ENCODE data around the gene PTPRA.
"Not testable (repeated sequence)": the region's sequence is repeated elsewhere in the genome, so short reads cannot be mapped to it uniquely, and the experiment has no call there.

PTPRA gene

GRCh38 chr20:3073251-3073643 lies 200.0 kb downstream of the PTPRA start:
- DNase-seq; H2BK120ac ChIP-seq (ENCODE audit: insufficient read depth, low read length, poor library complexity): not testable (repeated sequence)
- no CpG with 5 or more reads among the region's 8 CpGs for WGBS (ENCODE audit: extremely low coverage, insufficient coverage, insufficient read length)

GRCh38 chr20:3074812-3075211 lies 201.5 kb downstream of the PTPRA start:
- Histone ChIP-seq H3K4ac (ENCODE audit: low read depth, low read length) (no peak overlapping the region), H3K79me1 (ENCODE audit: low read length) (no peaks in the 10 kb centered on the region), H3K4me1 (ENCODE audit: control insufficient read depth in 1 of 2, insufficient read depth in 2 of 2, low read length in 2 of 2) (peaks cover 0 to 3% of the 10 kb centered on the region in 2 experiments), H2AFZ (ENCODE audit: insufficient read depth, low read length, poor library complexity) (no peak overlapping the region), H3K4me3 (ENCODE audit: low read depth, low read length) (no peak overlapping the region), H4K8ac (ENCODE audit: low read depth, low read length) (no peak overlapping the region), H4K12ac (ENCODE audit: low read depth, low read length) (no peak overlapping the region), H2BK5ac (ENCODE audit: low read depth, low read length, poor library complexity) (no peak overlapping the region), H3K27me3 (ENCODE audit: insufficient read depth, low read length) (peaks cover 19% of the 10 kb centered on the region), H3K36me3 (ENCODE audit: control insufficient read depth in 1 of 2, insufficient read depth in 2 of 2, low read length in 2 of 2) (no peaks in the 10 kb centered on the region), H3K4me2 (ENCODE audit: low read length) (no peak overlapping the region), H3K23ac (ENCODE audit: low read length) (no peak overlapping the region), H2BK120ac (ENCODE audit: insufficient read depth, low read length, poor library complexity) (no peak overlapping the region), H3K79me2 (ENCODE audit: control insufficient read depth, insufficient read depth, low read length, poor library complexity) (no peaks in the 10 kb centered on the region), H2AK5ac (ENCODE audit: low read length) (no peak overlapping the region), H4K91ac (ENCODE audit: low read depth, low read length) (no peak overlapping the region), H3K9me3 (ENCODE audit: insufficient read depth, low read depth, low read length) (peaks cover 8% of the 10 kb centered on the region), H3K27ac (ENCODE audit: low read depth, low read length) (no peak overlapping the region), H3K14ac (ENCODE audit: low read length) (no peak overlapping the region), H3K18ac (ENCODE audit: low read length) (no peak overlapping the region), H3K9ac (ENCODE audit: low read length) (no peak overlapping the region), H2BK12ac (ENCODE audit: low read length) (no peak overlapping the region)
- no CpG with 5 or more reads among the region's 6 CpGs for WGBS (ENCODE audit: extremely low coverage, insufficient coverage, insufficient read length)
- DNase-seq: no peak

More at GRCh38 chr20:3073251-3073643, 200.0 kb downstream of the PTPRA start:
- peaks cover 19% of the 10 kb centered on the region for H3K27me3 ChIP-seq (ENCODE audit: insufficient read depth, low read length)
- not testable (repeated sequence) for H3K23ac ChIP-seq (ENCODE audit: low read length); H3K4me1 ChIP-seq (ENCODE audit: control insufficient read depth in 1 of 2, insufficient read depth in 2 of 2, low read length in 2 of 2); H2AK5ac ChIP-seq (ENCODE audit: low read length); H3K14ac ChIP-seq (ENCODE audit: low read length); H3K9ac ChIP-seq (ENCODE audit: low read length); H4K8ac ChIP-seq (ENCODE audit: low read depth, low read length); H3K27ac ChIP-seq (ENCODE audit: low read depth, low read length); H4K12ac ChIP-seq (ENCODE audit: low read depth, low read length); H3K9me3 ChIP-seq (ENCODE audit: insufficient read depth, low read depth, low read length); H4K91ac ChIP-seq (ENCODE audit: low read depth, low read length); H3K79me1 ChIP-seq (ENCODE audit: low read length); H2AFZ ChIP-seq (ENCODE audit: insufficient read depth, low read length, poor library complexity); H3K79me2 ChIP-seq (ENCODE audit: control insufficient read depth, insufficient read depth, low read length, poor library complexity); H3K18ac ChIP-seq (ENCODE audit: low read length); H3K4me3 ChIP-seq (ENCODE audit: low read depth, low read length); H3K4me2 ChIP-seq (ENCODE audit: low read length); H2BK12ac ChIP-seq (ENCODE audit: low read length); H2BK5ac ChIP-seq (ENCODE audit: low read depth, low read length, poor library complexity); H3K4ac ChIP-seq (ENCODE audit: low read depth, low read length); H3K36me3 ChIP-seq (ENCODE audit: control insufficient read depth in 1 of 2, insufficient read depth in 2 of 2, low read length in 2 of 2)

GRCh38 chr20:3075315-3075714 lies 202.0 kb downstream of the PTPRA start:
- not testable (repeated sequence) for H3K4me3 ChIP-seq (ENCODE audit: low read depth, low read length); H4K8ac ChIP-seq (ENCODE audit: low read depth, low read length); H3K4me1 ChIP-seq (ENCODE audit: control insufficient read depth in 1 of 2, insufficient read depth in 2 of 2, low read length in 2 of 2); H3K9me3 ChIP-seq (ENCODE audit: insufficient read depth, low read depth, low read length); H4K91ac ChIP-seq (ENCODE audit: low read depth, low read length); H3K27ac ChIP-seq (ENCODE audit: low read depth, low read length); H3K4me2 ChIP-seq (ENCODE audit: low read length); H2AK5ac ChIP-seq (ENCODE audit: low read length); H3K79me1 ChIP-seq (ENCODE audit: low read length); H2BK5ac ChIP-seq (ENCODE audit: low read depth, low read length, poor library complexity); DNase-seq; H3K4ac ChIP-seq (ENCODE audit: low read depth, low read length); H4K12ac ChIP-seq (ENCODE audit: low read depth, low read length); H3K18ac ChIP-seq (ENCODE audit: low read length); H3K9ac ChIP-seq (ENCODE audit: low read length); H3K79me2 ChIP-seq (ENCODE audit: control insufficient read depth, insufficient read depth, low read length, poor library complexity); H3K14ac ChIP-seq (ENCODE audit: low read length); H2AFZ ChIP-seq (ENCODE audit: insufficient read depth, low read length, poor library complexity); H2BK120ac ChIP-seq (ENCODE audit: insufficient read depth, low read length, poor library complexity); H3K36me3 ChIP-seq (ENCODE audit: control insufficient read depth in 1 of 2, insufficient read depth in 2 of 2, low read length in 2 of 2); H3K23ac ChIP-seq (ENCODE audit: low read length); H2BK12ac ChIP-seq (ENCODE audit: low read length)
- WGBS (ENCODE audit: extremely low coverage, insufficient coverage, insufficient read length): no CpG with 5 or more reads among the region's 6 CpGs
- peaks cover 19% of the 10 kb centered on the region for H3K27me3 ChIP-seq (ENCODE audit: insufficient read depth, low read length)

- Histone ChIP-seq H3K79me1 (ENCODE audit: low read length) (no peaks in the 10 kb centered on the region), H3K27me3 (ENCODE audit: insufficient read depth, low read length) (peaks cover 23% of the 10 kb centered on the region), H2BK12ac (ENCODE audit: low read length) (no peak overlapping the region), H3K18ac (ENCODE audit: low read length) (no peak overlapping the region), H2AK5ac (ENCODE audit: low read length) (no peak overlapping the region), H3K79me2 (ENCODE audit: control insufficient read depth, insufficient read depth, low read length, poor library complexity) (no peaks in the 10 kb centered on the region), H2AFZ (ENCODE audit: insufficient read depth, low read length, poor library complexity) (no peak overlapping the region), H2BK120ac (ENCODE audit: insufficient read depth, low read length, poor library complexity) (no peak overlapping the region), H3K4me2 (ENCODE audit: low read length) (no peak overlapping the region), H4K12ac (ENCODE audit: low read depth, low read length) (no peak overlapping the region), H4K91ac (ENCODE audit: low read depth, low read length) (no peak overlapping the region), H3K9me3 (ENCODE audit: insufficient read depth, low read depth, low read length) (peaks cover 4% of the 10 kb centered on the region), H3K4me1 (ENCODE audit: control insufficient read depth in 1 of 2, insufficient read depth in 2 of 2, low read length in 2 of 2) (peaks cover 0 to 4% of the 10 kb centered on the region in 2 experiments), H3K23ac (ENCODE audit: low read length) (no peak overlapping the region), H4K8ac (ENCODE audit: low read depth, low read length) (no peak overlapping the region), H3K14ac (ENCODE audit: low read length) (no peak overlapping the region), H3K27ac (ENCODE audit: low read depth, low read length) (no peak overlapping the region), H3K4me3 (ENCODE audit: low read depth, low read length) (no peak overlapping the region), H3K9ac (ENCODE audit: low read length) (no peak overlapping the region), H2BK5ac (ENCODE audit: low read depth, low read length, poor library complexity) (no peak overlapping the region), H3K4ac (ENCODE audit: low read depth, low read length) (no peak overlapping the region), H3K36me3 (ENCODE audit: control insufficient read depth in 1 of 2, insufficient read depth in 2 of 2, low read length in 2 of 2) (no peaks in the 10 kb centered on the region)
- WGBS (ENCODE audit: extremely low coverage, insufficient coverage, insufficient read length): no CpG with 5 or more reads among the region's 4 CpGs
- no peak for DNase-seq
These were observed 204.4 kb downstream of the PTPRA start for GRCh38 chr20:3077618-3078134.
